IMR-90 (cell line): ENCODE measurements around the gene PXDC1. TPM values are rescaled to one million over a fixed set of nuclear protein-coding genes. Genes with fewer than 3 reads are reported as not detected.

Experiments used
- ATAC-seq: fragments of 200-7000 bp; cut with Tn5 transposase; 2 replicates; pipeline ENCODE4 v1.9.1; 2020; ENCODE audit warnings: low read depth, mild to moderate bottlenecking, moderate library complexity
- BruUV-seq: library from RNA; stranded (reverse); fragments of 400-500 nt; replicated peaks from 2 replicates; lab custom pipeline; 2021; lab: Mats Ljungman, UMichigan
- CTCF ChIA-PET: fragments of 300-600 bp; formaldehyde crosslinking; extraction: SDS; loops from one replicate; lab custom pipeline; 2021; ENCODE audit warnings: antibody characterized with exemption; lab: Yijun Ruan, JAX
- POLR2A ChIA-PET: fragments of 300-600 bp; sonication (Branson Sonifier 250); formaldehyde crosslinking; loops from one replicate; lab custom pipeline; 2022; ENCODE audit warnings: antibody characterized with exemption; ENCODE audit not compliant: unreplicated experiment; lab: Charles Lee
- DNase-seq: peaks from one replicate; pipeline ENCODE4 v3.0.0; 2013
- H2AFZ ChIP-seq: replicated peaks from 2 replicates; pipeline ENCODE3; 2013; ENCODE audit warnings: low read length, mild to moderate bottlenecking; ENCODE audit not compliant: poor library complexity
- H2AK5ac ChIP-seq: 2 replicates; pipeline ENCODE4 v1.6.1; 2013; ENCODE audit warnings: low read depth, low read length, inconsistent platforms
- H2AK9ac ChIP-seq: replicated peaks from 2 replicates; pipeline ENCODE3; 2013; ENCODE audit warnings: mild to moderate bottlenecking, low read depth, low read length, moderate library complexity; ENCODE audit not compliant: poor library complexity
- H2BK120ac ChIP-seq: 2 replicates; pipeline ENCODE4 v1.6.1; 2013; ENCODE audit warnings: low read depth, low read length, inconsistent platforms
- H2BK15ac ChIP-seq: 3 replicates; pipeline ENCODE4 v1.6.1; 2013; ENCODE audit warnings: low read depth, low read length, inconsistent platforms
- H2BK20ac ChIP-seq: 2 replicates; pipeline ENCODE4 v1.6.1; 2013; ENCODE audit warnings: low read depth, mild to moderate bottlenecking, inconsistent platforms, low read length, moderate library complexity
- H2BK5ac ChIP-seq: 2 replicates; pipeline ENCODE4 v1.6.1; 2013; ENCODE audit warnings: mild to moderate bottlenecking, low read depth, low read length, inconsistent platforms; ENCODE audit not compliant: poor library complexity, severe bottlenecking
- H3K14ac ChIP-seq: replicated peaks from 2 replicates; pipeline ENCODE4 v1.6.1; 2013; ENCODE audit warnings: low read depth, low read length, inconsistent platforms
- H3K18ac ChIP-seq: 2 replicates; pipeline ENCODE4 v1.6.1; 2013; ENCODE audit warnings: low read depth, low read length, control low read depth
- H3K23ac ChIP-seq: 2 replicates; pipeline ENCODE4 v1.6.1; 2013; ENCODE audit warnings: low read depth, low read length, inconsistent platforms
- H3K27ac ChIP-seq: 2 replicates; pipeline ENCODE4 v1.5.1; 2013; ENCODE audit warnings: mild to moderate bottlenecking, control low read depth, low read length; ENCODE audit not compliant: insufficient read depth
- H3K27me3 ChIP-seq: 2 replicates; pipeline ENCODE4 v1.6.1; 2013; ENCODE audit warnings: low read length; ENCODE audit not compliant: control insufficient read depth, insufficient read depth
- H3K36me3 ChIP-seq: 2 replicates; pipeline ENCODE4 v1.6.1; 2013; ENCODE audit warnings: low read length, mixed read lengths; ENCODE audit not compliant: control insufficient read depth, insufficient read depth
- H3K4ac ChIP-seq: 2 replicates; pipeline ENCODE4 v1.6.1; 2013; ENCODE audit warnings: low read depth, low read length, inconsistent platforms
- H3K4me1 ChIP-seq: 2 replicates; pipeline ENCODE4 v1.6.1; 2013; ENCODE audit warnings: low read length, mixed read lengths; ENCODE audit not compliant: control insufficient read depth, insufficient read depth
- H3K4me2 ChIP-seq: 2 replicates; pipeline ENCODE4 v1.6.1; 2013; ENCODE audit warnings: low read depth, mild to moderate bottlenecking, control low read depth, low read length, moderate library complexity
- H3K4me3 ChIP-seq: 2 replicates; pipeline ENCODE4 v1.5.1; 2013; ENCODE audit warnings: low read depth, mild to moderate bottlenecking, control low read depth, low read length, moderate library complexity; ENCODE audit not compliant: insufficient read depth
- H3K56ac ChIP-seq: 2 replicates; pipeline ENCODE4 v1.6.1; 2013; ENCODE audit warnings: low read length, inconsistent platforms; ENCODE audit not compliant: insufficient read depth; ENCODE audit errors: extremely low read depth
- H3K79me1 ChIP-seq, 2 experiments: 2 replicates each; pipeline ENCODE4 v1.6.1; 2013; ENCODE audit warnings: low read length in 2 of 2, inconsistent platforms in 1 of 2, low read depth in 1 of 2
- H3K9ac ChIP-seq: 2 replicates; pipeline ENCODE4 v1.6.1; 2013; ENCODE audit warnings: low read depth, low read length, control low read depth
- H3K9me1 ChIP-seq: 2 replicates; pipeline ENCODE4 v1.6.1; 2013; ENCODE audit warnings: low read length, inconsistent platforms; ENCODE audit not compliant: insufficient read depth
- H3K9me3 ChIP-seq: 2 replicates; pipeline ENCODE4 v1.6.1; 2013; ENCODE audit warnings: low read length; ENCODE audit not compliant: control insufficient read depth, insufficient read depth
- H4K20me1 ChIP-seq: 2 replicates; pipeline ENCODE4 v1.6.1; 2013; ENCODE audit warnings: low read length, inconsistent platforms; ENCODE audit not compliant: insufficient read depth
- H4K5ac ChIP-seq: 2 replicates; pipeline ENCODE4 v1.6.1; 2013; ENCODE audit warnings: mild to moderate bottlenecking, low read depth, low read length, control low read depth
- H4K8ac ChIP-seq, 2 experiments: 2 replicates each; pipeline ENCODE4 v1.6.1; 2013; ENCODE audit warnings: low read depth in 2 of 2, low read length in 2 of 2, control low read depth in 1 of 2, inconsistent platforms in 1 of 2
- H4K91ac ChIP-seq: 2 replicates; pipeline ENCODE4 v1.6.1; 2013; ENCODE audit warnings: low read depth, low read length, inconsistent platforms; ENCODE audit not compliant: insufficient read depth
- CEBPB ChIP-seq: IDR thresholded peaks from 2 replicates; pipeline ENCODE4 v1.6.1; 2012; ENCODE audit warnings: low read depth, low read length, improper control_type of control experiment
- MAZ ChIP-seq: IDR thresholded peaks from 2 replicates; pipeline ENCODE4 v1.6.1; 2012; ENCODE audit warnings: low read depth, mild to moderate bottlenecking, low read length, improper control_type of control experiment, moderate library complexity, borderline replicate concordance
- MXI1 ChIP-seq: IDR thresholded peaks from 2 replicates; pipeline ENCODE4 v1.6.1; 2012; ENCODE audit warnings: low read depth, mild to moderate bottlenecking, low read length, moderate library complexity, borderline replicate concordance
- WGBS, 2 experiments: methylation state at CpG; one replicate each; pipeline versions ENCODE4 v1.1.5 to v1.1.7; 2013; ENCODE audit warnings: missing lambda C conversion rate in 2 of 2; ENCODE audit not compliant: insufficient read length in 1 of 2; ENCODE audit errors: extremely low coverage in 2 of 2; 5-methylcytosine and 5-hydroxymethylcytosine counted together
- dilution Hi-C: fragments of 300-500 bp; cut with HindIII; formaldehyde crosslinking; loops from one replicate; pipeline ENCODE4 v1.14.3; 2018; ENCODE audit warnings: low sequenced_read_pairs; ENCODE audit not compliant: unreplicated experiment
- in situ Hi-C: fragments of 300-500 bp; cut with MboI; formaldehyde crosslinking; loops from 3 replicates; pipeline ENCODE4 v1.14.3; 2019; ENCODE audit warnings: low sequenced_read_pairs, inconsistent platforms, mixed read lengths
- intact Hi-C: fragments of 100-400 bp; cut with micrococcal nuclease; formaldehyde crosslinking; loops from 2 replicates; pipeline ENCODE4 v1.10.0; 2022
- polyA plus RNA-seq, 3 experiments: library from polyadenylated mRNA; depleted of rRNA; stranded (reverse); fragments of >200 nt; gene quantifications; 2 replicates each; pipeline ENCODE4 v1.2.3, GENCODE V29; 2012; ENCODE audit warnings: low replicate concordance in 1 of 3
- total RNA-seq: library from RNA; depleted of rRNA; stranded (reverse); fragments of >200 nt; gene quantifications from 2 replicates; pipeline ENCODE4 v1.2.3, GENCODE V29; 2012
- TF ChIP-seq, protein P1 (sequence below): conservative IDR thresholded peaks from 2 replicates; pipeline ENCODE4 v1.5.1; 2012; ENCODE audit warnings: mild to moderate bottlenecking, low read depth, low read length, improper control_type of control experiment

Gene PXDC1
- total and polyA plus RNA-seq, 2 of the 4 experiments (the other 2 are of a cell fraction), result 63.3 to 72.2 TPM

DNA sequence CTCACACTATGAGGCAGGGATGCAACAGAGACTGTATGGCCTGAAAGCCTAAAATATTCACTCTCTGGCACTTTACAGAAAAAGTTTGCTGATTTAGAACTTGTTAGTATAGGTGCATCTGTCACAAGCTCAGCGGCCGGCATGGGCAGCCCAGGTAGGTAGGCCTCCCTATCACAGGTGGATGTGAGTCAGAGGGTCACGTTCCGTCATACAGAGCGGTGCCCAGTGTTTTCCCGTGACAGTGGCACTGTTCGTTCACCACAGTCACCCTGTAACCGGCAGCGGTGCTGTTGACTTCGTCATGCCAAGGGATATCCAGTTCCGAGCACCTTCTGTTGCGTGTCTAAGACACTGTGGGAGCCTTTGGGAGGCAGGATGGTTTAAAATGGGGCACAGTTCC is 32.9 kb upstream of the PXDC1 start:
- CTCF ChIA-PET, result no interaction called here

More for the DNA sequence above, 32.9 kb upstream of the PXDC1 start:
- H3K36me3 ChIP-seq, result no peaks in the 10 kb centered on the region
- intact Hi-C loops, result no loop called here
- H3K27ac ChIP-seq, result no peak overlapping the region
- peak overlapping the region; percentile 50; the same call in 1 of the 2 replicates for H2AK5ac ChIP-seq
- no peak overlapping the region for H3K4ac ChIP-seq
- dilution Hi-C loops, result no loop called here
- no peak overlapping the region for H3K4me2 ChIP-seq
- H3K4me1 ChIP-seq, result peaks cover 19% of the 10 kb centered on the region
- peak overlapping the region; percentile 16; the same call in 1 of the 2 replicates for H4K91ac ChIP-seq
- no peak overlapping the region for H2BK120ac ChIP-seq
- no peak overlapping the region for H3K14ac ChIP-seq
- POLR2A ChIA-PET, result no interaction called here
- ATAC-seq (no peak), DNase-seq (no peak)
- no peaks in the 10 kb centered on the region for H3K79me1 ChIP-seq
- peaks cover 11% of the 10 kb centered on the region for H3K9me1 ChIP-seq
- in situ Hi-C loops, result no loop called here
- no peak overlapping the region for H2AK9ac ChIP-seq
- no peak overlapping the region for H2AFZ ChIP-seq
- H3K56ac ChIP-seq, result no peak overlapping the region
- H3K4me3 ChIP-seq, result no peak overlapping the region
- TF ChIP-seq, protein P1, sequence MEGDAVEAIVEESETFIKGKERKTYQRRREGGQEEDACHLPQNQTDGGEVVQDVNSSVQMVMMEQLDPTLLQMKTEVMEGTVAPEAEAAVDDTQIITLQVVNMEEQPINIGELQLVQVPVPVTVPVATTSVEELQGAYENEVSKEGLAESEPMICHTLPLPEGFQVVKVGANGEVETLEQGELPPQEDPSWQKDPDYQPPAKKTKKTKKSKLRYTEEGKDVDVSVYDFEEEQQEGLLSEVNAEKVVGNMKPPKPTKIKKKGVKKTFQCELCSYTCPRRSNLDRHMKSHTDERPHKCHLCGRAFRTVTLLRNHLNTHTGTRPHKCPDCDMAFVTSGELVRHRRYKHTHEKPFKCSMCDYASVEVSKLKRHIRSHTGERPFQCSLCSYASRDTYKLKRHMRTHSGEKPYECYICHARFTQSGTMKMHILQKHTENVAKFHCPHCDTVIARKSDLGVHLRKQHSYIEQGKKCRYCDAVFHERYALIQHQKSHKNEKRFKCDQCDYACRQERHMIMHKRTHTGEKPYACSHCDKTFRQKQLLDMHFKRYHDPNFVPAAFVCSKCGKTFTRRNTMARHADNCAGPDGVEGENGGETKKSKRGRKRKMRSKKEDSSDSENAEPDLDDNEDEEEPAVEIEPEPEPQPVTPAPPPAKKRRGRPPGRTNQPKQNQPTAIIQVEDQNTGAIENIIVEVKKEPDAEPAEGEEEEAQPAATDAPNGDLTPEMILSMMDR, result no peak
- TF ChIP-seq MAZ (no peak), CEBPB (no peak), MXI1 (no peak)
- H2BK20ac ChIP-seq, result no peak overlapping the region
- no peak overlapping the region for H3K9ac ChIP-seq
- H3K9me3 ChIP-seq, result no peaks in the 10 kb centered on the region
- BruUV-seq, result no TSS peak
- H4K20me1 ChIP-seq, result no peaks in the 10 kb centered on the region
- no peak overlapping the region for H2BK5ac ChIP-seq
- WGBS, 2 experiments, result 97% methylated on average over 5 of the region's 12 CpGs; no CpG with 5 or more reads in 1 of the 2 experiments
- no peak overlapping the region for H3K18ac ChIP-seq
- H4K5ac ChIP-seq, result no peak overlapping the region
- H3K27me3 ChIP-seq, result no peaks in the 10 kb centered on the region
- no peak overlapping the region for H2BK15ac ChIP-seq
- H4K8ac ChIP-seq, result no peak overlapping the region
- no peak overlapping the region for H3K23ac ChIP-seq
